Stimulated activated CD4-positive, alpha-beta T cell treated with anti-CD3 and anti-CD28 coated beads, TNF-alpha, amount 100 ng/mL, for 1 hour (primary cell): Measurements from ENCODE around the gene OOSP1.
"Not testable (repeated sequence)": the region's sequence is repeated elsewhere in the genome, so short reads cannot be mapped to it uniquely, and the experiment has no call there.

Experiments used
- DNase-seq, 3 donors: peaks; one replicate each; pipeline ENCODE4 v3.0.0-alpha.2; 2020; ENCODE audit warnings: low read depth in 3 of 3, low spot score in 1 of 3

OOSP1 gene, protein sequence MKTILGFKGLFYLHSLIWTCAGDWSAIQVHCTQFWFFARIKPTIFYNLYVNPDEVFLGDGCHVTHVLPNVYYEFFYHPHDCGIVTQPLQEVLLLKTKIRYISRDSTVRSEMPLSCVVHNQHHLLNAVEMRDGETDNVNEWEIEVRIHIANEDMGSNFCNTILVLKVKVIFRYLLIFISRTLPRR

DNA sequence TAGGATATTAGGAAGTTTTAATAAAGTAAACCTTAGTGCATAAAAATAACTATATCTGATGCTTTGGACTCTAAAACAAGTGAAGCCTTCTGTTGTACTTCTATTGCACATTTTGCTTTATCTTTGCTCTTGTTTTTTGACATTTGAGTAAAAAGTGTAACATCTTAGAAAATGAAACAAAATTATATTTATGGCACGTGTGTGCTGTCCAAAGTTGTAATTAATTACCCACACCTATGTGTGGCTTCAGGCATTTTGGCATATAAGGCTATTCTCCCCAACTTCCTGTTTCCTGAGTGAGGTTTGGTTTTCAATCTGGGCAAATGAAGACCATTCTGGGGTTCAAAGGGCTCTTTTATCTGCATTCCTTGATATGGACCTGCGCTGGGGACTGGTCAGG, at the start of gene OOSP1:
OOSP1 (plus strand) TSS at position 301 of the 400 bp plus-strand sequence; CDS start at position 324, 23 bp downstream.
- DNase-seq, result no peak

- no peak for DNase-seq
Observed at GRCh38 chr11:59891781-59892181, 46.5 kb upstream of the OOSP1 start.

GRCh38 chr11:59894616-59895015, 43.6 kb upstream of the OOSP1 start:
- DNase-seq, result no peak

GRCh38 chr11:59898046-59898445, 40.2 kb upstream of the OOSP1 start:
- DNase-seq, result no peak

DNA sequence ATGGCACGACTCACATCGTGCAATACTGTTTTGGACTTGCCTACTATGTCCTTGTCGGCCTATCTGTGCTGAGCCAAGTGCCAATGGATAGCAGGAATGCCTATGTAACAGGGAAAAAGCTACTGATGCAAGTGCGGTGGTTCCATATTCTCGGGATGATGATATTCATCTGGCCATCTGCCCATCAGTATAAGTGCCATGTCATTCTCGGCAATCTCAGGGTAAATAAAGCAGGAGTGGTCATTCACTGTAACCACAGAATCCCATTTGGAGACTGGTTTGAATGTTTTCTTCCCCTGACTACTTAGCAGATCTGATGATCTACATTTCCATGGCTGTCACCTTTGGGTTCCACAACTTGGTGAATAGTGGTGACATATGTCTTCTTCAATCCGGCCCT, 39.6 kb upstream of the OOSP1 start:
- DNase-seq, result no peak

DNA sequence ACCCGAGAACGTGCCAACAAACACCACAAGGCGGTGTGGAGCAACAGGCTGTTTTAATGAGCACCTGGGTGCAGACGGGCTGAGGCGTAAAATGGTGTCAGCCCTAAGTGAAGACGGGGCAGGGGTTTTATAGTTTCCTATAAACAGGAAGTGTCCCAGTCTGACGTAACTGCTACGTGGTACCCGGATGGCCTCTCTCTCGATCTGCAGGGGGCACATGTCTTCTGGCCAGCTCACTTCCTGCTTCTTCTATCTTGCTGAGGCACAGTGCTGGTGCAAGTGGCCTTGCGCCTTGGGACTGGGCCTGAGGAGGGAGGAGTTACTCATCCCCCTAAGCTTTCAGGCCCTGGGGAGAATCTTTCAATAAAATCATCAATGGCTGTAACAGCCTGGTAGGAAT, 38.7 kb upstream of the OOSP1 start:
- DNase-seq, result no peak

DNA sequence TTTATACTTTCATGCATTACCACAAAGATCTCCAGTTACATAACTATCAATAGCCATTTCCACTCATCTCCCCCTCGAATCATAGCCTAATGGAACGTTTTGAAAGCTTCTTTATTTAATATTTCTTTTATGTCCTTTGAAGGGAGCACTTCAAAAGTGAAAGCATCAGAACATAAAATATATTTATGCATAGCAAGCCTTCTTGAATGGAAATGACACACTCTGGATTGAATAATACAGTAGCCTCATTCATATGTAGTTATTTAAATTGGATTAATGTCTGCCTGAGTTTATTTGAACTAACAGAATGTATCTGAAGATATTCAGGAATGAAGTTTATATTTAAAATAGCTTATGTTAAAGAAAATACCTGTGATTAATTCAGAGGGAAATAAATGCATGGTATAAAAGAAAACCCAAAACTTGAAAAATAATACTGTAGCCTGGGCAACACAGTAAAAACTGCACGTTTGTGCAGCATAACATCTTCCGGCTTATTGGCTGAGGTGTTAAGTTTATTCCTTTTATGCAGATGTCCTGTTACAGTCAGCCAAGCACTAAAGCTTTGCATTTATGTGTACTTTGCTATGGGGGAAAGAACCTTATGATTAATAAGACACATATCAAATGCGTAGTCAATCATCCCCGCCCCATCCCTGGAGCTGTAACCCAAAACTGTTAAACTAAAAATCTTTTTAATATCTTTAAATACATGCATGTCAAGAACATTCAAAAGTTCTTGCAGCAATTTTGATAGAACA, 37.7 kb upstream of the OOSP1 start:
- DNase-seq, result no peak

DNA sequence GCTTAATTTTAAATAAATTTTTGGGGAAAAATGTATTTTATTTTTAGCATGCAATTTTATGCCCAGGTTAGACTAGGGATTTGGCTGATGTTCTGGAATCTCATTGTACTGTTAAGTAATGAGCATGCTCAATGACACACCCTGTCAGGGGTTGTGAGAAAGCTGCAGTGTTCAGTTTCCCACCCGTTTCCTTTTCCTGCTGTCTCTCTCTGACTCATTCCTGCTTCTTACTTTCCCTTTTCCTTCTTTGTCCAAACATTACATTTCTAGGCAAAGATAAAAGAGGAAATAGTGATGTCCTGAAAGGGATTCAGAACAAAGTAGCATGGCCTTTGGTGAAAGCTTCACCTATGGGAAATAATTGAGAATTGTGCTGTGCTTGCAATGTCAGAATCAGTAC, 36.9 kb upstream of the OOSP1 start:
- no peak for DNase-seq

- not testable (repeated sequence) for DNase-seq
Observed at GRCh38 chr11:59903569-59903968, 34.7 kb upstream of the OOSP1 start.

DNA sequence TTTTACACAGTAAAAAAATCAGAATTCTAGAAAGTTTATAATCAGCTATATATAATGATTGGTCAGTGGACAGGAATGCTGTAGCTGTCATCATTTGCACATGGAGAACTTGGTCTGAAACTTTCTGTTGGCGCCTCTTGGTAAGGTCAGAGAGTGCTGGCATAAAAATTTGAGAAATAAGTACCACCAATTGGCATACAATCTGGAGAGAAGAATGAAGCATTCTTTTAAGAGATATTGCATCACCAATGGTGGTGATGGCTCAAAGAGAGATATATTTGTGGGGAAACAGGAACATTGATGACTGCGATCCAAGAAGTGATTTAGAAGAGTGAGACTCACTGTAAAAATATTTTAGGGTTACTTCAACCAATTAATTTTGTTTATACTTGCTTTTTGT, 19.8 kb upstream of the OOSP1 start:
- DNase-seq, result no peak

DNA sequence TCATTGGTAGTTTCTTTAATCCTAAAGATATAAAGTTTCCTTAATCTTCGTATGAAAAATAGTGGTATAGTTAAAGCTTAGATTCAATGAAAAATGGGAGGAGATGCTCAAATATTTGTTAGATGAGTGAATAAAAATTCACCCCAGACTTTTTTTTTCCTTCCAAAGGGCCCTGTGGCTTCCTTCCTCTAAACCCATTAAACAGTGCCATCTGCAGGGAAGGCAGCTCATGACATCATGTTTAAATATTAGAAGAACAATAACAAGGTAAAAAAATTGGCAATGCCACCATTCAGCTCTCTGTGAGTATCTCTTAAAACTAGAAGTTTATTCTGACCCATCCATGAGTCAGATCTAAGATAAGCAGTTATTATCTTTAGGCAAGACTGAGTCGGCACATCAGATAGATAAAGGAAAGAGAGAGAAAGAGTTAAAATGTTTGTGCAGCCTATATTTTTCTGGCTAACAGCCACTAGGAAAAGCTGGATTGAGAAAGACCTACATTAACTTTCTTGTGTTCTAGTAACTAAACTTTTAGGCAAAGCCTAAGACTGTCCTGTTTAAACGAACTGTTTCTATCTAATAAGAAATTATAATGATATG, 19.1 kb upstream of the OOSP1 start:
- no peak for DNase-seq

DNA sequence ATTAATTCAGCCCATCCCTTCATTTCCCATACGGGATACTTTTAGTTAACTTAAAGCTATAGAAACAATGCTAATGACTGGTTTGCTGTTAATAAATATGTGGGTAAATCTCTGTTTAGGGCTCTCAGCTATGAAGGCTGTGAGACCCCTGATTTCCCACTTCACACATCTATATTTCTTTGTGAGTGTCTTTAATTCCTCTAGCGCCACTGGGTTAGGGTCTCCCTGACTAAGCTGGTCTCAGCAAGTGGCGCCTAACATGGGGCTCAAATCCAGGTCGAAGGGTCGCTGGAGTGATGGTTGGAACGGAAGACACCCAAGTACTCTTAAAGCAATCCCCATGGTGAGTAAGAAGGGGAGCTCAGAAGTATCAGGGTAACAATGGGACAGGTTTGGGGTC, 14.4 kb upstream of the OOSP1 start:
- no peak for DNase-seq

DNA sequence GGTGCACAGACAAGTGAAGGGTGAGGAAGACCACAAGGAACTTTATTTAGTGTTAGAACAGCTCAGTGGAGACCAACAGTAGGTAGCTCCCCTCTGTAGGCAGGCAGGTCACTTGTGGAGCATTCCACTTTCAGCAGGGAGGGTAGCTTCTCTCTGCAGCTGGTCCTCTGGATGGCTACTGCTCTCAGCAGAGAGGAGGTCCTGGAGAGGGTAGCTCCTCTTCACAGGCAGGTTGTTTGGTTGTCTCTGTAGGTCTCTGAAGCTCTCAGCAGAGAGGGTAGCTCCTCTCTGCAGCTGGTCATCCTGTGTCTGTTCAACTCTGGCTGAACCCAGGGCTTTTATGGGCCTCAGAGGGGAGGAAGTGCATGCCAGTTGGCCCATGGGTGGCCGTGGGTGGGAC, 6.5 kb upstream of the OOSP1 start:
- no peak for DNase-seq

DNA sequence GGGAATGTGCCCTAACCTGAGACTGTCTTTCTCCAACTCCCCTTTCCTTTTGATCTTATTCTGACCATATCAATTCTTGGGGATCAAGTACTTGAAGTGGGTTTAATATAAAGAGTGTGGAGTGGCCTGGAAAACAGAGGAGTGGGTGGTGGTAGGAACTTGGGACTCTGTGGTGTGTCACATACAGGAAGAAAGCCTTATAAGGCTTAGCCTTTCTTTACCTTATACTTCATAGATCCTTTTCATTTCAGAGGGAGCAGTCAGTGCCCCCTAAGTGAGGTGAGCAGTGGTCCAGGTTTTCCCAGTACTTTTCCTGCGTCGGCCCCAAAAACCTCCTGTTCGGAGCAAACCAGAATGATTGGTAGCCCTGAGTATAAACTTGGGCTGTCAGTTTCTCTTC, 486 bp downstream of the OOSP1 start:
- DNase-seq, result no peak

DNA sequence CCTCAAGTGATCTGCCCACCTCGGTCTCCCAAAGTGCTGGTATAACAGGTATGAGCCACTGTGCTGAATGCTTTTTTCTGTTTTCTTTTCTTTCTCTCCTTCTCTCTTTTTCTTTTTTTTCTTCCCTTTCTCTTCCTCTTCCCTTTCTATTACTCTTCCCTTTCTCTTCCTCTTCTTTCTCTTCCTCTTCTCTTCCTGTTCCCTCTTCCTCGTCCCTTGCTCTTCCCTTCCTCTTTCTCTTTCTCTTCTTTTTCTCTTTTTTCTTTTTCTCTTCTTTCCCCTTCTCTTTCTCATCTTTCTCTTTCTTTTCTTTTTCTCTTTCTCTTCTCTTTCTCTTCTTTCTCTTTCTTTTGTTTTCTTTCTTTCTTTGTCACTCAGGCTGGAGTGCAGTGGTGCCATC, 1.2 kb downstream of the OOSP1 start:
- DNase-seq, result no peak

DNA sequence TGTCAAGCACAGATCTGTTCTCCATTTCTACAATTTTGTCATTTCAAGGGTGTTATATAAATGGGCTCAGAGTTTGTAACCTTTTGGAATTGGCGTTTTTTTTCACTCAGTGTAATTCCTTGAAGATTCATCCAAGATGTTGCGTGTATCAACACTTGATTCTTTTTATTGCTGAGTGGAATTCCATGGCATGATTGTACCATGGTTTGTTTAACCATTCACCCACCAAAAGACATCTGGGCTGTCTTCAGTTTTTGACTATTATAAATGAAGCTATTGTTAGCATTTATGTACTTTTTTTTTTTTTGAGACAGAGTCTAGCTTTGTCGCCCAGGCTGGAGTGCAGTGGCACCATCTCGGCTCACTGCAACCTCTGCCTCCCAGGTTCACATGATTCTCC, 2.9 kb downstream of the OOSP1 start:
- DNase-seq, result no peak

- DNase-seq, result no peak
Observed at GRCh38 chr11:59943997-59944714, 5.9 kb downstream of the OOSP1 start.

GRCh38 chr11:59944720-59945119, 6.5 kb downstream of the OOSP1 start:
- DNase-seq, result no peak

GRCh38 chr11:59953463-59954218, 15.4 kb downstream of the OOSP1 start:
- DNase-seq, result no peak

- DNase-seq, result no peak
Observed at GRCh38 chr11:59954219-59954847, 16.1 kb downstream of the OOSP1 start.

- no peak for DNase-seq
Observed at GRCh38 chr11:59957094-59957493, 18.9 kb downstream of the OOSP1 start.
